A549 treated with dexamethasone at 1 μM for 4 hours (cell line): ENCODE data around the gene MRS2. TPM values are rescaled to one million over a fixed set of nuclear protein-coding genes. Genes with fewer than 3 reads are reported as not detected.

ENCODE experiments used
- total RNA-seq: library from RNA; stranded (reverse); fragments of 200-300 nt; extraction: Qiagen RNA extraction; gene quantifications from 5 replicates; pipeline ENCODE4 v1.2.3, GENCODE V29; 2022

The MRS2 gene
- 19.3 to 22.1 TPM (median 20.4 TPM) in 5 replicates for total RNA-seq

GRCh38 chr6:24402697-24403500 lies at the start of gene MRS2:
Gene MRS2 (plus strand): TSS chr6:24402936. CDS start chr6:24403047, 111 bp downstream.

GRCh38 chr6:24357336-24358218 lies 45.2 kb upstream of the MRS2 start, which contains the start of gene DCDC2:
Gene DCDC2 (minus strand): TSS chr6:24358059. CDS start chr6:24357750, 309 bp downstream.

Other genes with a start within 250 kb of the MRS2 start
- 2.4 to 3.2 TPM (median 2.7 TPM) in 5 replicates for gene DCDC2, start 44.9 kb upstream of the MRS2 start, total RNA-seq
- gene GPLD1, start 86.6 kb downstream of the MRS2 start, total RNA-seq, result 0.45 to 1.4 TPM (median 1.3 TPM) in 5 replicates
- gene ALDH5A1, start 92.0 kb downstream of the MRS2 start, total RNA-seq, result 6.4 to 8.6 TPM (median 7.4 TPM) in 5 replicates
- 1.6 to 2.0 TPM (median 1.9 TPM) in 5 replicates for gene KIAA0319, start 243.3 kb downstream of the MRS2 start, total RNA-seq